Activated effector memory CD4-positive, alpha-beta T cell treated with anti-CD3 and anti-CD28 coated beads, Interleukin-2, amount 50 U/mL, for 16 hours (primary cell): ENCODE measurements around the gene ZW10.
"Not testable (repeated sequence)": the region's sequence is repeated elsewhere in the genome, so short reads cannot be mapped to it uniquely, and the experiment has no call there.

Experiments used
- DNase-seq: peaks from one replicate; pipeline ENCODE4 v3.0.0-alpha.2; 2020

Gene ZW10

DNA sequence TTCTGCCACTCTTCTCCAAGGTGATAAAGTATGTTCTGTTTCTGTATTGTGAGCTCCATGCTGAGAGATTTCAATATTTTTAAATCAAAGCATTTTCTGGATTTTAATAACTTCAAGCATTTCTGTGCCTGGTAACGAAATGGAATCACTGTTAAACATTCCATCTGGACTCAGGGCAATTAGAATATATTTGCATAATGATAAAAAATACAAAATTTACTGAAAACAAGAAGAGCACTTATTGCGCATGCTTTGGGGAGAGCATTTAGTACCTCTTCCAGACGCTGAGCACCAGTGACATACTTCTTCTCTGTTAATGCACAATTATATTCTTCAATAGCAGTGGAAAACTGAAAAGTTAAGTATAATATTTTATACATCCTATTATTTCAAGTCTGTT is 13.3 kb downstream of the ZW10 start:
- DNase-seq: no peak

DNA sequence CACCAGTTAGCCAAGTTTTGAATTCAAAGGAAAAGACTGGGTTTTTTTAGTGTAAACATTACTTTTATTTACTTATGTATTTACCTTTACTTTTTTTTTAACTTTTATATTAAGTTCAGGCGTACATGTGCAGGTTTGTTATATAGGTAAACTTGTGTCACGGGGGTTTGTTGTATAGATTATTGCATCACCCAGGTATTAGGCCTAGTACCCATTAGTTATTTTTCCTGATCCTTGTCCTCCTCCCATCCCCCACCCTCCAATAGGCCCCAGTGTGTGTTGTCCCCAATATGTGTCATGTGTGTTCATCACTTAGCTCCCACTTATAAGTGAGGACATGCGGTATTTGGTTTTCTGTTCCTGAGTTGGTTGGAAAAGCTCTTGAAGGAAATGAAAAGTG is 20.6 kb downstream of the ZW10 start:
- DNase-seq: no peak

GRCh38 chr11:113736323-113736722 is 37.2 kb downstream of the ZW10 start:
- no peak for DNase-seq

DNA sequence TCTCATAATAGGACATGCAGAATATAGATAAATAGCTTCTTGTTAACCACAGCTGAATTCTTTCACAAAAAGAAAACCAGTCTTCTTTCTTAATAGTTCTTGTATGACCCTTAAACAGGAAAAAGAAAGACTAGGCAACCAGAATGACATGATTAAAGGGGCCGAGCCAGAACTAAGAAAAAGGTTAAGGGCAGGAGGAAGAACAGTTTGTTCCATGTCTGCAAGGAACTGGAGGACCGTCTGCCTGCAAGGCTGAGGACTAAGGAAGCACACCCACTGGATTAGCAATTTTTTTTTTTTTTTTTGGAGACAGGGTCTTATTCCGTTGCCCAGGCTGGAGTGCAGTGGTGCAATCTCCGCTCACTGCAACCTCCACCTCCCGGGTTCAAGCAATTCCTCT is 41.4 kb downstream of the ZW10 start:
- no peak for DNase-seq

GRCh38 chr11:113730887-113731726 is 42.4 kb downstream of the ZW10 start:
- DNase-seq: no peak

DNA sequence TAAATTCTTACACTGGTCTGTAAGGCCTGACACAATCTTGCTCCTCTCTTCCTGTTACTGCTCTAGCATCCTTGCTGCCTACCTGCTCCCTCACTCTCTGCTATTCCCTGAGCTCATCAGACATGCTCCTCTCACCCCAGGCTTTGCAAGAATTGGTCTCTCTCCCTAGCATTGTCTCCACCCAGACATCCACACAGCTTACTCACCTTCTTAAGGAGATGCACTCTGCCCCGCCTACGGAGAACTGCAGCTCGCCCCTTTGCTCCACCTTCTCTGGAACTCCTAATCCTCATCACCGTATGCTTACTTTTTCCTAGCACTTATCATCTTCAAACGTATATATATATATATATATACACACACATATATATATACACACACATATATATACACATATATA is 44.0 kb downstream of the ZW10 start:
- DNase-seq: no peak

- no peak for DNase-seq
Measured at GRCh38 chr11:113728814-113729213, 44.7 kb downstream of the ZW10 start.

DNA sequence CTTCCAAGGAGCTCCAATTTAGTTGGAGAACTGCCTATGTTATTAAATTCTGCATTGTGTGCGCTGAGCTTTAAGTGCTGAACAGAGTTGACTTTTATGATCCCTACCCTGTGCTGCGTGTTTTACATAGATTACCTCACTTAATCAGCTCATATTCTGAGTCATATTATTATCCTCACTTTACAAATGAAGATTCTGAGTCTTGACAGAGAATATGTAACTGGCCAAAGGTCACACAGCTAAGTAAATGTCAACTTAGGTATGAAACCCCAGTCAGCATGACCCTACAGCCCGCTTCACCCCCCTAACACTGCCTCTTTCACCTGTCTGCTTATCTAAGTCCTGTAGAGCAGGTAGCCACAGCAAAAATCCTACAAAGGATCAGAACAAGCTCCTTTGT is 47.6 kb downstream of the ZW10 start:
- DNase-seq: no peak

DNA sequence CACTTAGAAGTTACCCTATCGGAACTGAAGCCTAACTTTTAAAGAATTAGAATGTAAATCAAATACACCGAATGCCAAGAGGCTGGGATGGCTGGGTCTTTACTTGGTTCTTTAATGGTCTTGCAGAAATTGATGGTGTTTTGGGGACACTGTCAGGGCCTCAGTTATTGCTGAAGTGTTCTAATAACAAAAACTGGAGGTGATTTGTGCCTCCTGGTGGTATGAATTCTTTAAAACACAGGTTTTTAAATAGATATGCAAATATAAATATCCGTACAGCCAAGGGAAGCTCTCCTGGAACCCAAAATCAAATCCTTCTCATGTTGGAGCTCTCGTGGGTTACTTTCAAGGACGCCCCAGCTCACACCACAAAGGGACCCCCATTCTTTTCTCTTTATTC is 48.1 kb downstream of the ZW10 start:
- no peak for DNase-seq

GRCh38 chr11:113724778-113725177 is 48.7 kb downstream of the ZW10 start:
- no peak for DNase-seq

GRCh38 chr11:113723787-113724186 is 49.7 kb downstream of the ZW10 start:
- DNase-seq: no peak

- no peak for DNase-seq
Measured at GRCh38 chr11:113722934-113723333, 50.6 kb downstream of the ZW10 start.

DNA sequence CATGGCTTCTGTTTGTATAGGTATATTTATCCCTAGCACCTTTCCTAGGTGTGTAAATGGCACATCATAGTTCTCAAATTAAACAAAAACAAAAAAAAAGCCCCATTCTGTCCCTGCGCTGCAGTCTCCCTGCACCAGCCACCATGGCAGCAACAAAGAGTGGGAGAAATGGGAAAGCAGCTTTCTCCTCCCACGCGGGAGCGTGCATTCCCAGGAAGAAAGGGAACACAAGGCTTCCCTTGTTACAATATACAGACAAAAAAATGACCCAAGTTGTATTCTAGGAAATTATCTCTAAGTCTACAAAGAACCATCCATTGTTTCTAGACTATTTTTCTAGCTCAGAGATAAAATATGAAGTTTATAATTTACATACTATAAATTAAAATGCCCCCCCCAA is 51.3 kb downstream of the ZW10 start:
- no peak for DNase-seq

DNA sequence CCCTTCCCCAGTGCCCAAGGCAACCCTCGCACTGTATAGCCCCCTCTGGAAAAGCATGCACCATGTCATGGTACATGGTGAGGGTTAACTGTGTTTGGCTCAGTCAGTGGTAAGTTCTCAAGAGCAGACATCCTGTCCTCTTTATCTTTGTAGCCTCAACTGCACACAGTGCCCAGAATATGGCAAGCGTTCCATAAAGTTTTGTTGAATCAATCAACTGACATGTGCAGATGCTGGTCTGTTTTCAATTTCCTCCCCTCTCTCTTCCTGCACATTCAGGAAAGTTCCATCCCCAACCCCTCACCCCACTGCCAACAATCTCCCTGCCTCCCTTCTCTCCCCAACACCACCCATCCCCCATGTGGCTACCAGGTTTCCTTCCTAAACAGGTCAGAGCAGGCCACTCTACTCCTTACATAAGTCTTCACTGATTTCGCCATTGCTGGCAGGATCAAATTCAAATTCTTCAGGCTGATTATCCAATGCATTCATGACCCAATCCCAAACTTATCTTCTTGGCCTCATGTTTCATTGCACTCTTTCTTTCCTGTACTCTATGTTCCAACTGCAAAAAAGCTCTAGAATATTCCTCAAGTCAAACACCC is 51.9 kb downstream of the ZW10 start:
- no peak for DNase-seq

- not testable (repeated sequence) for DNase-seq
Measured at GRCh38 chr11:113720478-113720877, 53.0 kb downstream of the ZW10 start.

GRCh38 chr11:113715882-113716625 is 57.4 kb downstream of the ZW10 start:
- no peak for DNase-seq

- DNase-seq: no peak
Measured at GRCh38 chr11:113715273-113715672, 58.2 kb downstream of the ZW10 start.

- no peak for DNase-seq
Measured at GRCh38 chr11:113710989-113711388, 62.5 kb downstream of the ZW10 start.

DNA sequence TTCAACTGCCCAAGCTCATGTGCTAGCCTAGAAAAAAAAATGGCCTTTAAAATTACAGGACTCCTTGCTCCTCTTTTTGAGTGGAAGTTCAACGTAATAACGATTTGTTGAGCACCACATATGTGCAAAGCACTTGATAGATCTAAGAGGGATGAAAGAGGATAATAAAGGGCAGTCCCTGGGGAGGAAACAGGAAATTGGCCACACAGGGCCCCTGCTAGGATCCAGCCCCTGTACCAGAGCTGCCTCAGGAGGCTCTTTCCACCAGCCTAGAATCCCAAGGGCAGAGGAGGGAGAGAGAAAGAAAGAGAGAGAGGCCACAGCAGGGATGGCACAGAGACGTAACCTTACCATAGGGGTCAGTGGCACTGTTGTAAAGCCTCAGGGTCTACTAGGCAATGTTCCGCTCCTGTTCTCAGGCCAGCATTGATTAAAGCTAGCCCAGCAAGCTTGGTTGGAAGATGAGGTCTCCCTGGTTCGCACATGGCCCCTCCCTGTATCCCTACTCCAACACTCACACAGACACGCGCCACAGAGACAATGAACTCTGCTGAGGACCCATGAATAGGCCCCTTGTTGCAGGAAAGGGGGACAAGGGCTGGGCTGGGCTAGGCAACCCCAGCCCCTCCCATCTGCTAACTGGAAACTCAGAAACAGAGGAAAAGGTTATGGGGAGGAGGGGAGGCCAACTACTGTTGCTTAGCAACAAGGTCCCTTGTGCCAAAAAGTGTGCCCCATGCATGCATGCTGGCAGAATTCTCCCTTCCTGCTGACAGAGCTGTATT is 67.4 kb downstream of the ZW10 start, which contains the start of gene TMPRSS5:
Gene TMPRSS5, minus strand, starts transcription at position 438 of the 785 bp plus-strand sequence. Its CDS starts 84 bp downstream, at position 354.
- no peak for DNase-seq

DNA sequence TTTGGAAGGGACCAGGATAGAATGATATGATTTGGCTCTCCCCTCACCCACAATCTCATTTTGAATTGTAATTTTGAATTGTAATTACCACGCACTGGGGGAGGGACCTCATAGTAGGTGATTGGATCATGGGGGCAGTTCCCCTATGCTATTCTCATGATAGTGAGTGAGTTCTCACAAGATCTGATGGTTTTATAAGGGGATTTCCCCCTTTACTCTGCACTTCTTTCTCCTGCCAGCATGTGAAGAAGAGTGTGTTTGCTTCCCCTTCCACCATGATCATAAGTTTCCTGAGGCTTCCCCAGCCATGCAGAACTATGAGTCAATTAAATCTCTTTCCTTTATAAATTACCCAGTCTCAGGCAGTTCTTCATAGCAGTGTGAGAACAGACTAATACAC is 69.9 kb downstream of the ZW10 start:
- DNase-seq: not testable (repeated sequence)

GRCh38 chr11:113701491-113701890 is 72.0 kb downstream of the ZW10 start:
- DNase-seq: no peak

GRCh38 chr11:113698515-113698914 is 75.0 kb downstream of the ZW10 start:
- DNase-seq: no peak
